Lower leg skin (tissue), 3 donors: ENCODE measurements around the gene CAMSAP2.

ENCODE experiments used
- CTCF ChIP-seq, 3 donors: fragments of 450-650 bp; IDR thresholded peaks; one replicate each; pipeline ENCODE4 v1.5.1; 2016; ENCODE audit warnings: antibody characterized with exemption in 3 of 3, mild to moderate bottlenecking in 3 of 3, moderate library complexity in 2 of 3
- POLR2A ChIP-seq, 2 donors: fragments of 450-650 bp; IDR thresholded peaks; one replicate each; pipeline ENCODE4 v1.6.1; 2016 to 2017; ENCODE audit warnings: antibody characterized with exemption in 2 of 2, mild to moderate bottlenecking in 1 of 2, moderate library complexity in 1 of 2

DNA sequence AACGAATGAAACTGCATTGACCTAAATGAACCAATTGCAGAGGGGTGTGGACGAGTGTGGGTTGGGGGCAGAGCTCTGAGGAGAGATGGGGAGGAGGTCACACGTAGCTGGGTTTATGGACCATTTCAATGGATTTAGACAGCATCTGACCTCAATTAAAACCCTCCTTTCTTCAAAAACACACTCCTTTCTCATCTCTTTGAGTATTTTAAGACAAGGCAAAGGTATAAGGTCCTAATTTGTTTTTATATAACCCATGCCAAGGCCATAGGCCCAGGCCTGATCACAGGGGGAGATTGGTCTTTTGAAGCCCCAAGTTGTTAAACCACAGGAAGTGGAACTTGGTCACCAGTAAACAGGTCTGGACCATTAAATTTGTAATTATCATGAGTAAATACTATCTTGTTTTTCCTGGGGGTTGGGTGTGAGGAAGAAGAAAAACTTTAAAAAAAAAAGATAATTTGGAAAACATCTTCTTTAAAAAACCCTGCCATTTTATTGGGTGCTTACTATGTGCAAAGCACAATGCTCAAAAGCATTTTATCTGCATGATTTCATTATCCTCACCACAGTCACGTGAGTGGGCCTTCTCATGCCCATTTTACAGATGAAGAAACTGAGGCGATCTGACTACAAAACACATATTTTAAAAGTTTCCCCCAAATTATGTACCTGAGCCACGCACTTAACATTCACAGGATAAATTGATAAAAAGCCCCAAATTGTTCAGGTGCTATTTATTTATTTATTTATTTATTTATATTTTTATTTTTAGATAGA, 147.1 kb downstream of the CAMSAP2 start:
- no peak for TF ChIP-seq CTCF (IDR thresholded peaks at IDR 0.05)
- no peak for TF ChIP-seq POLR2A (IDR thresholded peaks at IDR 0.05)
